SK-N-SH treated with all-trans-retinoic acid at 6 μM for 48 hours (cell line): ENCODE results near the gene PXYLP1.

Experiments
- ARNTL ChIP-seq: fragments of 450-650 bp; formaldehyde crosslinking; IDR thresholded peaks from 2 replicates; pipeline ENCODE4 v1.5.0; 2020; ENCODE audit warnings: low read depth, mild to moderate bottlenecking, moderate library complexity, borderline replicate concordance
- BACH2 ChIP-seq: fragments of 250-450 bp; sonication (Bioruptor Pico); IDR thresholded peaks from 2 replicates; pipeline ENCODE4 v1.9.0; 2021; ENCODE audit warnings: mild to moderate bottlenecking, borderline replicate concordance
- CSDC2 ChIP-seq: fragments of 250-450 bp; sonication (Bioruptor Pico); IDR thresholded peaks from 2 replicates; pipeline ENCODE4 v1.5.0; 2020; ENCODE audit warnings: mild to moderate bottlenecking, moderate library complexity
- PATZ1 ChIP-seq: fragments of 250-450 bp; sonication (Bioruptor Pico); IDR thresholded peaks from 2 replicates; pipeline ENCODE4 v1.8.0; 2020; ENCODE audit warnings: mild to moderate bottlenecking, moderate library complexity, borderline replicate concordance
- RARB ChIP-seq: fragments of 250-450 bp; sonication (Bioruptor Pico); IDR thresholded peaks from 2 replicates; pipeline ENCODE4 v1.8.0; 2021; ENCODE audit warnings: mild to moderate bottlenecking, moderate library complexity
- TCF4 ChIP-seq: fragments of 250-450 bp; sonication (Bioruptor Pico); IDR thresholded peaks from 2 replicates; pipeline ENCODE4 v1.8.0; 2021; ENCODE audit warnings: mild to moderate bottlenecking, moderate library complexity, borderline replicate concordance
- TSHZ2 ChIP-seq: fragments of 250-450 bp; sonication (Bioruptor Pico); IDR thresholded peaks from 2 replicates; pipeline ENCODE4 v1.5.0; 2020; ENCODE audit warnings: mild to moderate bottlenecking, moderate library complexity
- ZC3H10 ChIP-seq: fragments of 250-450 bp; sonication (Bioruptor Pico); IDR thresholded peaks from 2 replicates; pipeline ENCODE4 v1.5.1; 2021; ENCODE audit warnings: mild to moderate bottlenecking, moderate library complexity
- ZFP30 ChIP-seq: fragments of 450-650 bp; formaldehyde crosslinking; IDR thresholded peaks from 2 replicates; pipeline ENCODE4 v1.5.0; 2022; ENCODE audit warnings: mild to moderate bottlenecking, moderate library complexity
- ZNF565 ChIP-seq: fragments of 450-650 bp; formaldehyde crosslinking; conservative IDR thresholded peaks from 2 replicates; pipeline ENCODE4 v1.5.0; 2020; ENCODE audit warnings: low read depth, mild to moderate bottlenecking, moderate library complexity
- ZNF70 ChIP-seq: fragments of 450-650 bp; formaldehyde crosslinking; IDR thresholded peaks from 2 replicates; pipeline ENCODE4 v1.5.0; 2020; ENCODE audit warnings: mild to moderate bottlenecking, moderate library complexity
- TF ChIP-seq, protein P1 (sequence below): fragments of 250-450 bp; sonication (Bioruptor Pico); IDR thresholded peaks from 2 replicates; pipeline ENCODE4 v1.5.1; 2020; ENCODE audit warnings: low read depth, mild to moderate bottlenecking, moderate library complexity

- TF ChIP-seq ZNF70 (CRISPR knock-in tag) (no peak), TSHZ2 (CRISPR knock-in tag) (no peak), BACH2 (CRISPR knock-in tag) (no peak), ZFP30 (CRISPR knock-in tag) (no peak), TCF4 (CRISPR knock-in tag) (no peak), ZC3H10 (CRISPR knock-in tag) (no peak), RARB (CRISPR knock-in tag) (no peak), ZNF565 (no peak), PATZ1 (no peak), CSDC2 (CRISPR knock-in tag) (no peak), ARNTL (CRISPR knock-in tag) (no peak)
- TF ChIP-seq, protein P1, sequence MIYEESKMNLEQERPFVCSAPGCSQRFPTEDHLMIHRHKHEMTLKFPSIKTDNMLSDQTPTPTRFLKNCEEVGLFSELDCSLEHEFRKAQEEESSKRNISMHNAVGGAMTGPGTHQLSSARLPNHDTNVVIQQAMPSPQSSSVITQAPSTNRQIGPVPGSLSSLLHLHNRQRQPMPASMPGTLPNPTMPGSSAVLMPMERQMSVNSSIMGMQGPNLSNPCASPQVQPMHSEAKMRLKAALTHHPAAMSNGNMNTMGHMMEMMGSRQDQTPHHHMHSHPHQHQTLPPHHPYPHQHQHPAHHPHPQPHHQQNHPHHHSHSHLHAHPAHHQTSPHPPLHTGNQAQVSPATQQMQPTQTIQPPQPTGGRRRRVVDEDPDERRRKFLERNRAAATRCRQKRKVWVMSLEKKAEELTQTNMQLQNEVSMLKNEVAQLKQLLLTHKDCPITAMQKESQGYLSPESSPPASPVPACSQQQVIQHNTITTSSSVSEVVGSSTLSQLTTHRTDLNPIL (CRISPR knock-in tag) = no peak
Measured at GRCh38 chr3:141246958-141247301, 15.3 kb downstream of the PXYLP1 start.
